ENCODE data around the gene EHMT1. TPM values are rescaled to one million over a fixed set of nuclear protein-coding genes. Genes with fewer than 3 reads are reported as not detected.

Gene EHMT1
- total and polyA plus RNA-seq, 2 of the 8 experiments (the other 6 are each of a cell fraction or from before 2014, with no cell fraction given) = 95.7 to 163 TPM

DNA sequence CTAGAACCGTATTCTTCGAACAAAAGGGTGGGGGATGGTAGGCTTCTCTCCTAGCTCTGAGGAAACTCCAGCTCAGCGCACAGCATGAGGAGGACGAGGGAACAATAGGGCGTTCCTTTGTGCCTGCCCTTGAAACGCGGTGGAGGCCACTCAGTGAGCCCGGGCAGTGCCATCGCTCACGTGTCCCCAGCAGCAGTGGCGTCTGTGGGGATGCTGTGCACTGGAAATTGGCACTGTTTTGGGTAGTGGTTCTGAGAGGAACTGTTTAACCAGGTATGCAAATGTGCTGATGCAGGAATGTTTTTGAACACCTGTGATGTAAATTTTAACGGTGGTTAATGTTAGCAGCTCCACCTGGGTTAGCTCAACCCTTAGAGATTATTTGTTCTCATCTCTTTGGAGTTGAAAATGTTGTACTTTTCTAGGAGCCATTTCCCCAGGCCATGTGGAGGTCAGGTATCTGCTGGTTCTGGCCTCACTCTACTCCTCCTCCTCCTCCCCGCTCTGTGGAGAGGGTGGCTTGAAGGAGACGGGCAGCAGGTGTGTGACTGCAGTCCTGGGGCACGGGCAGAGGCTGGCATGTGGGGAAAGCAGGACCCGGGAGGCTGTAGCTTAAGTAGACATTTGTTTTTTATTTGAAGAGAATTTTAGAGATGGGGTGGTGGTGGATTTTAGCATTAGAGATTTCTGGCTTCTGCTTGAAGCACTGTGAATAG lies 48.3 kb downstream of the EHMT1 start:
- H3K4me2 ChIP-seq (ENCODE audit: insufficient read depth in 1 of 2, low read depth in 2 of 2, low read length in 2 of 2) = peak overlapping the region; percentile 63 to 91
- peak overlapping the region; percentile 99; the same call in 1 of the 2 replicates for H2AK5ac ChIP-seq (ENCODE audit: low read depth, low read length)
- ChIA-PET POLR2A (ENCODE audit: partially characterized antibody) (interaction anchor here (0.6 to 4.3 kb wide), 19 partner anchors 8 to 79 kb away, joined by 3 to 26 read pairs (median 4); partner anchors contain the start of genes EHMT1 and ZMYND19), CTCF (ENCODE audit: partially characterized antibody) (interaction anchor here (0.6 to 2.0 kb wide), 11 partner anchors 22 to 485 kb away, joined by 3 to 9 read pairs (median 3); no protein-coding TSS in a partner anchor)
- peaks cover 14% of the 10 kb centered on the region for H3K79me1 ChIP-seq (ENCODE audit: low read depth, low read length)
- H3K27me3 ChIP-seq (replicated peaks in 1 of 4; ENCODE audit: control insufficient read depth in 3 of 4, extremely low read depth in 1 of 4, insufficient read depth in 3 of 4, low read length in 3 of 4) = no peaks in the 10 kb centered on the region
- H4K91ac ChIP-seq (replicated peaks; ENCODE audit: insufficient read length, low read length) = peak overlapping the region; percentile 96
- peak overlapping the region; percentile 89 for H4K5ac ChIP-seq (ENCODE audit: insufficient read length, low read depth, low read length)
- H3K14ac ChIP-seq (ENCODE audit: insufficient read length) = no peak overlapping the region
- peak overlapping the region in 3 of 4 experiments; percentile 10 to 41 (median 15); a peak in 6 of 8 replicates for H3K4me3 ChIP-seq (ENCODE audit: extremely low read depth in 1 of 4, insufficient read depth in 2 of 4, low read depth in 3 of 4, low read length in 4 of 4)
- peak overlapping the region; percentile 99 for H3K18ac ChIP-seq (ENCODE audit: extremely low read depth, low read length)
- H2BK5ac ChIP-seq (ENCODE audit: low read depth, low read length) = peak overlapping the region; percentile 98
- FAIRE-seq (peak; percentile 81), DNase-seq (ENCODE audit: low read depth in 1 of 2, low spot score in 2 of 2) (peak; percentile 63 to 83)
- no peak overlapping the region for H2AFZ ChIP-seq (ENCODE audit: low read length)
- peaks cover 3 to 7% of the 10 kb centered on the region in 2 experiments for H4K20me1 ChIP-seq (replicated peaks in 1 of 2; ENCODE audit: control insufficient read depth in 1 of 2, insufficient read depth in 2 of 2, low read length in 2 of 2)
- H3K36me3 ChIP-seq (ENCODE audit: control insufficient read depth in 2 of 4, insufficient read depth in 4 of 4, low read length in 3 of 4) = peaks cover 0 to 2% (median 0%) of the 10 kb centered on the region in 4 experiments; a peak in 1 of 8 replicates
- peak overlapping the region; percentile 99 for H2BK20ac ChIP-seq (ENCODE audit: low read length)
- H2BK12ac ChIP-seq (ENCODE audit: low read depth, low read length) = peak overlapping the region; percentile 100
- peak overlapping the region; percentile 8 for H3K56ac ChIP-seq (replicated peaks; ENCODE audit: insufficient read length, low read depth, low read length)
- H3K4me1 ChIP-seq (replicated peaks in 1 of 4; ENCODE audit: control insufficient read depth in 3 of 4, insufficient read depth in 4 of 4, low read length in 3 of 4) = peaks cover 31 to 64% (median 46%) of the 10 kb centered on the region in 4 experiments
- WGBS, 2 experiments (ENCODE audit: extremely low coverage in 1 of 2, insufficient coverage in 1 of 2, insufficient read length in 1 of 2, insufficient replicate concordance in 2 of 2, low coverage in 1 of 2, low lambda C conversion rate in 2 of 2, missing lambda C conversion rate in 1 of 2) = 16% methylated on average over 16 of the region's 16 CpGs; no CpG with 5 or more reads in 1 of the 2 experiments
- peak overlapping the region; percentile 48 for H3K4ac ChIP-seq (replicated peaks; ENCODE audit: insufficient read length, low read depth, low read length)
- H3K23ac ChIP-seq (ENCODE audit: insufficient read length) = no peak overlapping the region
- H2BK15ac ChIP-seq (ENCODE audit: low read length) = no peak overlapping the region
- H3K9me3 ChIP-seq (ENCODE audit: insufficient read depth in 2 of 2, low read depth in 1 of 2, low read length in 1 of 2) = no peaks in the 10 kb centered on the region
- H3K79me2 ChIP-seq (ENCODE audit: control insufficient read depth in 1 of 2, insufficient read depth in 2 of 2, low read length in 2 of 2) = peaks cover 8 to 90% of the 10 kb centered on the region in 2 experiments
- H3K23me2 ChIP-seq (ENCODE audit: low read depth, low read length) = peaks cover 9% of the 10 kb centered on the region; the same call in 1 of the 2 replicates
- H3K9ac ChIP-seq (replicated peaks in 1 of 4; ENCODE audit: extremely low read depth in 1 of 4, low read depth in 3 of 4, low read length in 3 of 4) = peak overlapping the region in 3 of 4 experiments; percentile 29 to 65 (median 39); a peak in 6 of 7 replicates
- peak overlapping the region; percentile 33 for H2BK120ac ChIP-seq (replicated peaks; ENCODE audit: low read depth, low read length)
- H4K8ac ChIP-seq (ENCODE audit: extremely low read depth, insufficient read depth, low read length) = peak overlapping the region; percentile 69; the same call in 1 of the 2 replicates
- peak overlapping the region; percentile 87 for H3K27ac ChIP-seq (ENCODE audit: low read depth, low read length)
- peak; percentile 72 to 81; a peak in 2 of 4 replicates for TF ChIP-seq HDAC2 (IDR thresholded peaks at IDR 0.05; ENCODE audit: borderline replicate concordance in 1 of 2, low read depth in 2 of 2, low read length in 2 of 2)
- peak; percentile 43; the same call in 1 of the 2 replicates for TF ChIP-seq ATF2 (IDR thresholded peaks at IDR 0.05; ENCODE audit: low read length)
- peak; percentile 98 for TF ChIP-seq ASH2L (IDR thresholded peaks at IDR 0.05; ENCODE audit: low read length)
- TF ChIP-seq NANOG (IDR thresholded peaks at IDR 0.05; ENCODE audit: insufficient read depth, low read depth, low read length, poor library complexity, severe bottlenecking) = no peak
- TF ChIP-seq TAF7 (optimal IDR thresholded peaks at IDR 0.05; ENCODE audit: borderline replicate concordance, low read depth, low read length) = peak; percentile 46
- 0 out of 2 replicates have a peak, but pooled peaks have one; percentile 17 for TF ChIP-seq EGR1 (IDR thresholded peaks at IDR 0.05; ENCODE audit: borderline replicate concordance, low read depth, low read length)
- TF ChIP-seq KDM1A (IDR thresholded peaks at IDR 0.05; ENCODE audit: borderline replicate concordance, low read length) = peak; percentile 37; the same call in 1 of the 2 replicates

Measured in H1 (cell line).